Measurements from ENCODE around the gene HCFC1. TPM values are rescaled to one million over a fixed set of nuclear protein-coding genes. Genes with fewer than 3 reads are reported as not detected.

HCFC1 gene
- total and polyA plus RNA-seq, 9 of the 15 experiments (the other 6 are each of a cell fraction or from before 2014, with no cell fraction given): 2.8 to 133 (median 17.1) TPM

DNA sequence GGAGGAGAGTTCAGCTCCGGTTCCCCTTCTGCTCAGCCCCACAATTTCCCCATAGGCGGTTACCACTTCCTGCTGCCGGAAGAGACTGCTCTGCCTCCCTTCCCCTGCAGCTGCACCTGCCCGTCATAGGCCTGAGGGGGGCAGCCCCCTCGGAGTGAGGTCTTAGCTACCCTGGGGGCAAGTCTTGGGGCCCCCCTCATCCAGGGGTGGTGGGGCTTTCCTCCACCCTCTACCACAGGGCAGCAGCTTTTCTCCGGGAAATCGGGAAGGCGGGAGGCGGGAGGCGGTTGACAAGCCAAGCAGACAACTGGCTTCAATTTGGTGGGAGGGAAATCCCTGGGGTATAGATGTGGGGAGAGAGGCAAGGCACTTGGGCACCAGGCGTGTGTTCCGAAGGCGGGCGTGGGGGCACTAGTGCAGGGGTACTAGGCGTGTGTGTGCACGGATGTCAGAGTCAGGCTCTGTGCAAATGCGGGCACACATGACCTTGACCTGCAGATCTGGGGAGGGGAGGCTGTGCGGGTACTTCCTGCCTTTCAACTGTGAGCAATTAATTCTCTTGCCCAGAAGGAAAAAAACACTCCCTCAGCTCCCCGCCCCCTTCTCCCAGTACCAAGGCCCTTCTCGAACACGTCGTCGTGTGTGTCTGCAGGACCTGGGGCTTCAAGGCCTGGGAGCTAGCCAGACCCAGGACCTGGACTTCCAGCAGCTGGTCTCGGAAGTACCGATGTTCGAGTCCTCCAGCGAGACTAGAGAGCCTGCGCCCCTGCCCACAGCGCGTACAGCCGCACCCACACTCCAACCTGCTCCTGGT lies 44.6 kb downstream of the HCFC1 start (continued):
- TF ChIP-seq KAT8 (IDR thresholded peaks at IDR 0.05; ENCODE audit: low read depth) (no peak), MYNN (IDR thresholded peaks at IDR 0.05) (no peak), MYNN (CRISPR knock-in tag; IDR thresholded peaks at IDR 0.05) (no peak), EP400 (IDR thresholded peaks at IDR 0.05) (peak; percentile 42; the same call in 1 of the 2 replicates), FOXK1 (CRISPR knock-in tag; IDR thresholded peaks at IDR 0.05; ENCODE audit: borderline replicate concordance) (0 out of 2 replicates have a peak, but pooled peaks have one; percentile 2), CBFA2T2 (conservative IDR thresholded peaks at IDR 0.05) (no peak), ZNF274 (IDR thresholded peaks at IDR 0.05; ENCODE audit: borderline replicate concordance, low read depth, low read length) (no peak), ETV1 (tag; conservative IDR thresholded peaks at IDR 0.05; ENCODE audit: low read depth) (peak; percentile 98), GABPA (tag; conservative IDR thresholded peaks at IDR 0.05; ENCODE audit: low read depth) (peak; percentile 82), GATAD2A (IDR thresholded peaks at IDR 0.05) (no peak), SUPT5H (IDR thresholded peaks at IDR 0.05) (0 out of 2 replicates have a peak, but pooled peaks have one; percentile 32)
- TF ChIP-seq, protein P1, sequence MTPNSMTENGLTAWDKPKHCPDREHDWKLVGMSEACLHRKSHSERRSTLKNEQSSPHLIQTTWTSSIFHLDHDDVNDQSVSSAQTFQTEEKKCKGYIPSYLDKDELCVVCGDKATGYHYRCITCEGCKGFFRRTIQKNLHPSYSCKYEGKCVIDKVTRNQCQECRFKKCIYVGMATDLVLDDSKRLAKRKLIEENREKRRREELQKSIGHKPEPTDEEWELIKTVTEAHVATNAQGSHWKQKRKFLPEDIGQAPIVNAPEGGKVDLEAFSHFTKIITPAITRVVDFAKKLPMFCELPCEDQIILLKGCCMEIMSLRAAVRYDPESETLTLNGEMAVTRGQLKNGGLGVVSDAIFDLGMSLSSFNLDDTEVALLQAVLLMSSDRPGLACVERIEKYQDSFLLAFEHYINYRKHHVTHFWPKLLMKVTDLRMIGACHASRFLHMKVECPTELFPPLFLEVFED (CRISPR knock-in tag; conservative IDR thresholded peaks at IDR 0.05): no peak
- TF ChIP-seq, protein P2, sequence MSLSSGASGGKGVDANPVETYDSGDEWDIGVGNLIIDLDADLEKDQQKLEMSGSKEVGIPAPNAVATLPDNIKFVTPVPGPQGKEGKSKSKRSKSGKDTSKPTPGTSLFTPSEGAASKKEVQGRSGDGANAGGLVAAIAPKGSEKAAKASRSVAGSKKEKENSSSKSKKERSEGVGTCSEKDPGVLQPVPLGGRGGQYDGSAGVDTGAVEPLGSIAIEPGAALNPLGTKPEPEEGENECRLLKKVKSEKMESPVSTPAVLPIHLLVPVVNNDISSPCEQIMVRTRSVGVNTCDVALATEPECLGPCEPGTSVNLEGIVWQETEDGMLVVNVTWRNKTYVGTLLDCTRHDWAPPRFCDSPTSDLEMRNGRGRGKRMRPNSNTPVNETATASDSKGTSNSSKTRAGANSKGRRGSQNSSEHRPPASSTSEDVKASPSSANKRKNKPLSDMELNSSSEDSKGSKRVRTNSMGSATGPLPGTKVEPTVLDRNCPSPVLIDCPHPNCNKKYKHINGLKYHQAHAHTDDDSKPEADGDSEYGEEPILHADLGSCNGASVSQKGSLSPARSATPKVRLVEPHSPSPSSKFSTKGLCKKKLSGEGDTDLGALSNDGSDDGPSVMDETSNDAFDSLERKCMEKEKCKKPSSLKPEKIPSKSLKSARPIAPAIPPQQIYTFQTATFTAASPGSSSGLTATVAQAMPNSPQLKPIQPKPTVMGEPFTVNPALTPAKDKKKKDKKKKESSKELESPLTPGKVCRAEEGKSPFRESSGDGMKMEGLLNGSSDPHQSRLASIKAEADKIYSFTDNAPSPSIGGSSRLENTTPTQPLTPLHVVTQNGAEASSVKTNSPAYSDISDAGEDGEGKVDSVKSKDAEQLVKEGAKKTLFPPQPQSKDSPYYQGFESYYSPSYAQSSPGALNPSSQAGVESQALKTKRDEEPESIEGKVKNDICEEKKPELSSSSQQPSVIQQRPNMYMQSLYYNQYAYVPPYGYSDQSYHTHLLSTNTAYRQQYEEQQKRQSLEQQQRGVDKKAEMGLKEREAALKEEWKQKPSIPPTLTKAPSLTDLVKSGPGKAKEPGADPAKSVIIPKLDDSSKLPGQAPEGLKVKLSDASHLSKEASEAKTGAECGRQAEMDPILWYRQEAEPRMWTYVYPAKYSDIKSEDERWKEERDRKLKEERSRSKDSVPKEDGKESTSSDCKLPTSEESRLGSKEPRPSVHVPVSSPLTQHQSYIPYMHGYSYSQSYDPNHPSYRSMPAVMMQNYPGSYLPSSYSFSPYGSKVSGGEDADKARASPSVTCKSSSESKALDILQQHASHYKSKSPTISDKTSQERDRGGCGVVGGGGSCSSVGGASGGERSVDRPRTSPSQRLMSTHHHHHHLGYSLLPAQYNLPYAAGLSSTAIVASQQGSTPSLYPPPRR (CRISPR knock-in tag; IDR thresholded peaks at IDR 0.05; ENCODE audit: borderline replicate concordance): no peak
- TF ChIP-seq, protein P3, sequence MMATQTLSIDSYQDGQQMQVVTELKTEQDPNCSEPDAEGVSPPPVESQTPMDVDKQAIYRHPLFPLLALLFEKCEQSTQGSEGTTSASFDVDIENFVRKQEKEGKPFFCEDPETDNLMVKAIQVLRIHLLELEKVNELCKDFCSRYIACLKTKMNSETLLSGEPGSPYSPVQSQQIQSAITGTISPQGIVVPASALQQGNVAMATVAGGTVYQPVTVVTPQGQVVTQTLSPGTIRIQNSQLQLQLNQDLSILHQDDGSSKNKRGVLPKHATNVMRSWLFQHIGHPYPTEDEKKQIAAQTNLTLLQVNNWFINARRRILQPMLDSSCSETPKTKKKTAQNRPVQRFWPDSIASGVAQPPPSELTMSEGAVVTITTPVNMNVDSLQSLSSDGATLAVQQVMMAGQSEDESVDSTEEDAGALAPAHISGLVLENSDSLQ (IDR thresholded peaks at IDR 0.05): peak; percentile 79
- TF ChIP-seq, protein P4, sequence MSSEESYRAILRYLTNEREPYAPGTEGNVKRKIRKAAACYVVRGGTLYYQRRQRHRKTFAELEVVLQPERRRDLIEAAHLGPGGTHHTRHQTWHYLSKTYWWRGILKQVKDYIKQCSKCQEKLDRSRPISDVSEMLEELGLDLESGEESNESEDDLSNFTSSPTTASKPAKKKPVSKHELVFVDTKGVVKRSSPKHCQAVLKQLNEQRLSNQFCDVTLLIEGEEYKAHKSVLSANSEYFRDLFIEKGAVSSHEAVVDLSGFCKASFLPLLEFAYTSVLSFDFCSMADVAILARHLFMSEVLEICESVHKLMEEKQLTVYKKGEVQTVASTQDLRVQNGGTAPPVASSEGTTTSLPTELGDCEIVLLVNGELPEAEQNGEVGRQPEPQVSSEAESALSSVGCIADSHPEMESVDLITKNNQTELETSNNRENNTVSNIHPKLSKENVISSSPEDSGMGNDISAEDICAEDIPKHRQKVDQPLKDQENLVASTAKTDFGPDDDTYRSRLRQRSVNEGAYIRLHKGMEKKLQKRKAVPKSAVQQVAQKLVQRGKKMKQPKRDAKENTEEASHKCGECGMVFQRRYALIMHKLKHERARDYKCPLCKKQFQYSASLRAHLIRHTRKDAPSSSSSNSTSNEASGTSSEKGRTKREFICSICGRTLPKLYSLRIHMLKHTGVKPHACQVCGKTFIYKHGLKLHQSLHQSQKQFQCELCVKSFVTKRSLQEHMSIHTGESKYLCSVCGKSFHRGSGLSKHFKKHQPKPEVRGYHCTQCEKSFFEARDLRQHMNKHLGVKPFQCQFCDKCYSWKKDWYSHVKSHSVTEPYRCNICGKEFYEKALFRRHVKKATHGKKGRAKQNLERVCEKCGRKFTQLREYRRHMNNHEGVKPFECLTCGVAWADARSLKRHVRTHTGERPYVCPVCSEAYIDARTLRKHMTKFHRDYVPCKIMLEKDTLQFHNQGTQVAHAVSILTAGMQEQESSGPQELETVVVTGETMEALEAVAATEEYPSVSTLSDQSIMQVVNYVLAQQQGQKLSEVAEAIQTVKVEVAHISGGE (CRISPR knock-in tag; IDR thresholded peaks at IDR 0.05): peak in 1 of 3 experiments; percentile 62; a peak in 2 of 6 replicates
